ENCODE measurements around the gene FAM209B.
"Not testable (repeated sequence)": the region's sequence is repeated elsewhere in the genome, so short reads cannot be mapped to it uniquely, and the experiment has no call there.

GRCh38 chr20:56564526-56564925 lies 31.5 kb downstream of the FAM209B start:
- TF ChIP-seq CTCF, POLR2A (IDR thresholded peaks at IDR 0.05): not testable (repeated sequence)

All from breast epithelium (tissue), 3 donors.